PC-9 (cell line): ENCODE data around the gene HDGFL2. TPM values are rescaled to one million over a fixed set of nuclear protein-coding genes. Genes with fewer than 3 reads are reported as not detected.
"Not testable (repeated sequence)": the region's sequence is repeated elsewhere in the genome, so short reads cannot be mapped to it uniquely, and the experiment has no call there.

Source experiments
- BruUV-seq: library from RNA; stranded (reverse); fragments of 400-500 nt; replicated peaks from 2 replicates; lab custom pipeline; 2021; lab: Mats Ljungman, UMichigan
- CTCF ChIA-PET: fragments of 300-600 bp; sonication (Branson Sonifier 250); formaldehyde crosslinking; loops from one replicate; lab custom pipeline; 2022; ENCODE audit warnings: antibody characterized with exemption; lab: Charles Lee
- POLR2A ChIA-PET: fragments of 300-600 bp; sonication (Branson Sonifier 250); formaldehyde crosslinking; loops from one replicate; lab custom pipeline; 2022; ENCODE audit warnings: antibody characterized with exemption; ENCODE audit not compliant: unreplicated experiment; lab: Charles Lee
- DNase-seq, 2 experiments: peaks; one replicate each; pipeline versions ENCODE4 v3.0.0 to v3.0.0-alpha.2; 2015 to 2022; ENCODE audit warnings: mixed read lengths in 1 of 2
- H2AFZ ChIP-seq: fragments of 200-600 bp; sonication (generic); 2 replicates; pipeline ENCODE4 v1.8.1; 2017; ENCODE audit warnings: antibody characterized with exemption
- H3F3A ChIP-seq: fragments of 200-600 bp; sonication (generic); 2 replicates; pipeline ENCODE4 v1.8.1; 2017; ENCODE audit warnings: antibody characterized with exemption, mild to moderate bottlenecking, low read depth; ENCODE audit not compliant: insufficient read depth
- H3K27ac ChIP-seq: fragments of 200-600 bp; sonication (generic); 2 replicates; pipeline ENCODE4 v1.6.1; 2016; ENCODE audit warnings: mixed run types
- H3K27me3 ChIP-seq: fragments of 200-600 bp; sonication (generic); 2 replicates; pipeline ENCODE4 v1.6.1; 2016; ENCODE audit warnings: low read depth, mixed run types; ENCODE audit not compliant: insufficient read depth
- H3K36me3 ChIP-seq: fragments of 200-600 bp; sonication (generic); 2 replicates; pipeline ENCODE4 v1.6.1; 2016; ENCODE audit warnings: low read depth, mixed run types
- H3K4me1 ChIP-seq: fragments of 200-600 bp; sonication (generic); replicated peaks from 2 replicates; pipeline ENCODE4 v1.6.1; 2016; ENCODE audit warnings: mixed run types; ENCODE audit not compliant: insufficient read depth
- H3K4me2 ChIP-seq: fragments of 200-600 bp; sonication (generic); 2 replicates; pipeline ENCODE4 v1.6.1; 2017; ENCODE audit warnings: mixed run types
- H3K4me3 ChIP-seq: fragments of 200-600 bp; sonication (generic); 2 replicates; pipeline ENCODE4 v1.6.1; 2016; ENCODE audit warnings: mixed run types
- H3K79me2 ChIP-seq: fragments of 200-600 bp; sonication (generic); 2 replicates; pipeline ENCODE4 v1.6.1; 2017; ENCODE audit warnings: low read depth, mixed run types
- H3K9me2 ChIP-seq: fragments of 200-600 bp; sonication (generic); 2 replicates; pipeline ENCODE4 v1.8.1; 2017; ENCODE audit warnings: mild to moderate bottlenecking; ENCODE audit not compliant: insufficient read depth
- H3K9me3 ChIP-seq: fragments of 200-600 bp; sonication (generic); 2 replicates; pipeline ENCODE4 v1.8.1; 2016; ENCODE audit warnings: low read depth; ENCODE audit not compliant: insufficient read depth
- H4K20me1 ChIP-seq: fragments of 200-600 bp; sonication (generic); 2 replicates; pipeline ENCODE4 v1.8.1; 2017; ENCODE audit not compliant: insufficient read depth
- EZH2 ChIP-seq: fragments of 200-600 bp; sonication (generic); IDR thresholded peaks from 2 replicates; pipeline ENCODE4 v1.8.0; 2017; ENCODE audit warnings: antibody characterized with exemption, low read depth
- intact Hi-C: fragments of 100-400 bp; cut with micrococcal nuclease; formaldehyde crosslinking; loops from one replicate; pipeline ENCODE4 v1.10.0; 2022; ENCODE audit not compliant: unreplicated experiment
- total RNA-seq: library from RNA; stranded (reverse); gene quantifications from 2 replicates; pipeline ENCODE4 v1.2.3, GENCODE V29; 2021
- TF ChIP-seq, protein P1 (sequence below): fragments of 200-600 bp; sonication (generic); conservative IDR thresholded peaks from 2 replicates; pipeline ENCODE4 v1.6.1; 2017; ENCODE audit warnings: mixed run types, antibody characterized with exemption, mild to moderate bottlenecking, moderate library complexity

HDGFL2 gene
- total RNA-seq, 1 experiment from 2014 or later, result 50.8 TPM

DNA sequence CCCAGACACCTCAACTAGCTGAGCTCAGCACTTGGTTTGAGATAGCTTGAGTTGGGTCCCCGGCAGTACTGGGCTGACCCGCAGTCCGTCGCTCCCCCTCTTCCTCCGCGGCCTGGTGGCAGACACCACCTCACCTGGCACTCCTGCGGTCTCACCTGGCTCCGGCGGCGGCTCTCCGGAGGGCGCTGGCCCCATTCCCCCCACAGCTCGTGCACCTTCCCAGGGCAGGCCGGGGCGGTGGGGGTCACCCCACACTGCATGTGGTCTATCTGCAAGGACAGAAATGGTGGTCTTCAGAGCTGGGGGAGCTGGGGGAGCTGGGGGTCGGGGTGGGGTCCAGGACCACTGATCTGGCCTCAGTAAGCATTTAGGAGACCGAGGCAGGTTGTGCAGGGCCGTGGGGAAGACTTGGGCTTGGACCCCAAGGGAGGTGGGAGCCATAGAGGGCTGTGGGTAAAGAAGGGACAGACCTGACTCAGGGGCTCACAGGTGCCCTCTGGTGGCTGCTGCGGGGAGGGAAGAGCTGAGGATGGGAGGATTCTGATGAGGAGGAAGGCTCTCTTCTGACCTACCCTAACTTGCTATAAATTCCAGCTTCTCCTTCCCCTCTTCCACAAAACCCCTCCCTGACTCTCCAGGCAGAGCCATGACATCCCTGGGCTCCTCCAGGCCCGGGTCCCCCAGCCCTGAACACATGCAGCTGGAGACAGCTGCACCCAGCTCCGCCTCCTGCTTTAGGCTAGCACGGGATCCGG lies 52.9 kb downstream of the HDGFL2 start:
- intact Hi-C loops, result loop anchor here (5.0 kb wide), 1 partner anchor 112 kb away; the partner anchor contains the start of gene TNFAIP8L1
- no peaks in the 10 kb centered on the region for H3K79me2 ChIP-seq
- CTCF ChIA-PET, result interaction anchor here (0.7 to 1.0 kb wide), 3 partner anchors 8 to 109 kb away, joined by 3 to 5 read pairs (median 5); partner anchors contain the start of gene PLIN5
- POLR2A ChIA-PET, result interaction anchor here (0.6 kb wide), 1 partner anchor 526 kb away, joined by 3 read pairs; no protein-coding TSS in a partner anchor
- H3F3A ChIP-seq, result peaks cover 12% of the 10 kb centered on the region; the same call in 1 of the 2 replicates
- no peak overlapping the region for H3K4me2 ChIP-seq
- H4K20me1 ChIP-seq, result no peaks in the 10 kb centered on the region
- TF ChIP-seq, protein P1, sequence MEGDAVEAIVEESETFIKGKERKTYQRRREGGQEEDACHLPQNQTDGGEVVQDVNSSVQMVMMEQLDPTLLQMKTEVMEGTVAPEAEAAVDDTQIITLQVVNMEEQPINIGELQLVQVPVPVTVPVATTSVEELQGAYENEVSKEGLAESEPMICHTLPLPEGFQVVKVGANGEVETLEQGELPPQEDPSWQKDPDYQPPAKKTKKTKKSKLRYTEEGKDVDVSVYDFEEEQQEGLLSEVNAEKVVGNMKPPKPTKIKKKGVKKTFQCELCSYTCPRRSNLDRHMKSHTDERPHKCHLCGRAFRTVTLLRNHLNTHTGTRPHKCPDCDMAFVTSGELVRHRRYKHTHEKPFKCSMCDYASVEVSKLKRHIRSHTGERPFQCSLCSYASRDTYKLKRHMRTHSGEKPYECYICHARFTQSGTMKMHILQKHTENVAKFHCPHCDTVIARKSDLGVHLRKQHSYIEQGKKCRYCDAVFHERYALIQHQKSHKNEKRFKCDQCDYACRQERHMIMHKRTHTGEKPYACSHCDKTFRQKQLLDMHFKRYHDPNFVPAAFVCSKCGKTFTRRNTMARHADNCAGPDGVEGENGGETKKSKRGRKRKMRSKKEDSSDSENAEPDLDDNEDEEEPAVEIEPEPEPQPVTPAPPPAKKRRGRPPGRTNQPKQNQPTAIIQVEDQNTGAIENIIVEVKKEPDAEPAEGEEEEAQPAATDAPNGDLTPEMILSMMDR, result peak; percentile 67
- TF ChIP-seq EZH2, result no peak
- H3K27ac ChIP-seq, result no peak overlapping the region
- no peaks in the 10 kb centered on the region for H3K9me2 ChIP-seq
- no peaks in the 10 kb centered on the region for H3K27me3 ChIP-seq
- no peaks in the 10 kb centered on the region for H3K36me3 ChIP-seq
- no peaks in the 10 kb centered on the region for H3K9me3 ChIP-seq
- H2AFZ ChIP-seq, result no peak overlapping the region
- peaks cover 16% of the 10 kb centered on the region for H3K4me1 ChIP-seq
- no peak overlapping the region for H3K4me3 ChIP-seq
- BruUV-seq, result no TSS peak
- peak in 1 of 2 experiments; percentile 46 for DNase-seq

DNA sequence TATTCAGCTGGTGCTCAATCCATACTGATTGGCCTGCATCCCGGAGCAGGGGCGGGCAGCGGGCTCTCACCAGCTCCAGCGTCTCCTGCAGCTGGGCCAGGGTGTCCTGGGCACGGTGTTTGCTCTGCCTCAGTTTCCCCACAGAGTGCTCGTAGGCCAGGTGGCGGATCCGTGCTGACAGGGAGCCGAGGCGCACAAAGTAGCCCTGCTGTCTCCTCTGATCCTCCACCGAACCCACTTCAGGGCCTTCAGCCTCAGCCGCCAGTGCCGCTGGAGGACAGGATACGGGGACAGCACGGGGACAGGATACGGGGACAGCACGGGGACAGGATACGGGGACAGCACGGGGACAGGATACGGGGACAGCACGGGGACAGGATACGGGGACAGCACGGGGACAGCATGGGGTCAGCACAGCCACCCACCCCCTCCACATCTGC lies 53.5 kb downstream of the HDGFL2 start:
- DNase-seq, result no peak
- ChIA-PET CTCF (interaction anchor here (0.7 to 1.0 kb wide), 3 partner anchors 9 to 109 kb away, joined by 3 to 5 read pairs (median 5); partner anchors contain the start of gene PLIN5), POLR2A (no interaction called here)
- H3K9me3 ChIP-seq, result no peaks in the 10 kb centered on the region
- peaks cover 16% of the 10 kb centered on the region for H3K4me1 ChIP-seq
- intact Hi-C loops, result no loop called here
- no peak overlapping the region for H3K4me2 ChIP-seq
- H3K27ac ChIP-seq, result no peak overlapping the region
- H3F3A ChIP-seq, result peaks cover 12% of the 10 kb centered on the region; the same call in 1 of the 2 replicates
- TF ChIP-seq, protein P1, result no peak
- no peak for TF ChIP-seq EZH2
- H4K20me1 ChIP-seq, result no peaks in the 10 kb centered on the region
- H2AFZ ChIP-seq, result no peak overlapping the region
- H3K9me2 ChIP-seq, result no peaks in the 10 kb centered on the region
- H3K79me2 ChIP-seq, result no peaks in the 10 kb centered on the region
- no peaks in the 10 kb centered on the region for H3K27me3 ChIP-seq
- H3K36me3 ChIP-seq, result no peaks in the 10 kb centered on the region
- no peak overlapping the region for H3K4me3 ChIP-seq
- BruUV-seq, result no TSS peak

DNA sequence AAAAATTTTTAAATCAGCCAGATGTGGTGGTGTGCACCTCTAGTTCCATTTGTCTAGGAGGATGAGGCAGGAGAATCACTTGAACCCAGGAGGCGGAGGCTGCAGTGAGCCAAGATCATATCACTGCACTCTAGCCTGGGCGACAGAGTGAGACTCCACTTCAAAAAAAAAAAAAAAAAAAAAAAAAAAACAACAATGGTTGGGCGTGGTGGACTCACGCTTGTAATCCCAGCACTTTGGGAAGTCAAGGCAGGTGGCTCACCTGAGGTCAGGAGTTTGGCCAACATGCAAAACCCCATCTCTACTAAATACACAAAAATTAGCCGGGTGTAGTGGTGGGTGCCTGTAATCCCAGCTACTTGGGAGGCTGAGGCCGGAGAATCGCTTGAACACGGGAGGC lies 55.3 kb downstream of the HDGFL2 start:
- H3K27me3 ChIP-seq, H4K20me1 ChIP-seq, CTCF ChIA-PET, H3K79me2 ChIP-seq, H3K4me1 ChIP-seq, H3K9me3 ChIP-seq, H3K4me3 ChIP-seq, H3K4me2 ChIP-seq, H3K9me2 ChIP-seq, BruUV-seq, H3K27ac ChIP-seq, H3K36me3 ChIP-seq, H2AFZ ChIP-seq, DNase-seq, H3F3A ChIP-seq, intact Hi-C loops: not testable (repeated sequence)
- POLR2A ChIA-PET, result interaction anchor here (0.7 kb wide), 1 partner anchor 45 kb away, joined by 10 read pairs; no protein-coding TSS in a partner anchor
